ENCODE measurements around the gene VAX1.

Gene VAX1

GRCh38 chr10:117163954-117164548, 26.0 kb upstream of the VAX1 start:
- DNase-seq, result no peak

- no peak for DNase-seq
Observed at GRCh38 chr10:117163061-117163953, 25.2 kb upstream of the VAX1 start.

- DNase-seq, result no peak
Observed at GRCh38 chr10:117162093-117163060, 24.3 kb upstream of the VAX1 start.

GRCh38 chr10:117161386-117162033, 23.4 kb upstream of the VAX1 start:
- DNase-seq, result no peak

- no peak for DNase-seq
Observed at GRCh38 chr10:117160567-117160966, 22.5 kb upstream of the VAX1 start.

GRCh38 chr10:117159390-117159789, 21.3 kb upstream of the VAX1 start:
- DNase-seq, result no peak

GRCh38 chr10:117158297-117158696, 20.2 kb upstream of the VAX1 start:
- no peak for DNase-seq

GRCh38 chr10:117152668-117153067, 14.6 kb upstream of the VAX1 start:
- no peak for DNase-seq

- DNase-seq, result no peak
Observed at GRCh38 chr10:117148284-117148683, 10.2 kb upstream of the VAX1 start.

GRCh38 chr10:117145019-117145418, 6.9 kb upstream of the VAX1 start:
- DNase-seq, result no peak

GRCh38 chr10:117143103-117143823, 5.2 kb upstream of the VAX1 start:
- DNase-seq, result no peak

GRCh38 chr10:117140525-117140902, 2.4 kb upstream of the VAX1 start:
- DNase-seq, result no peak

GRCh38 chr10:117139581-117140524, 1.8 kb upstream of the VAX1 start:
- no peak for DNase-seq

- DNase-seq, result no peak
Observed at GRCh38 chr10:117138838-117139580, 939 bp upstream of the VAX1 start.

GRCh38 chr10:117137031-117137910, 799 bp downstream of the VAX1 start:
- no peak for DNase-seq

GRCh38 chr10:117136391-117136975, 1.6 kb downstream of the VAX1 start:
- no peak for DNase-seq

GRCh38 chr10:117135480-117136140, 2.5 kb downstream of the VAX1 start:
- DNase-seq, result no peak

GRCh38 chr10:117135026-117135372, 3.1 kb downstream of the VAX1 start:
- DNase-seq, result no peak
